Medulla oblongata (tissue), 1 donor: ENCODE data around the gene APOBR.
"Not testable (repeated sequence)": the region's sequence is repeated elsewhere in the genome, so short reads cannot be mapped to it uniquely, and the experiment has no call there.

Experiments used
- DNase-seq: peaks from one replicate; pipeline ENCODE4 v3.0.0-alpha.2; 2015; ENCODE audit errors: extremely low spot score

APOBR gene

DNA sequence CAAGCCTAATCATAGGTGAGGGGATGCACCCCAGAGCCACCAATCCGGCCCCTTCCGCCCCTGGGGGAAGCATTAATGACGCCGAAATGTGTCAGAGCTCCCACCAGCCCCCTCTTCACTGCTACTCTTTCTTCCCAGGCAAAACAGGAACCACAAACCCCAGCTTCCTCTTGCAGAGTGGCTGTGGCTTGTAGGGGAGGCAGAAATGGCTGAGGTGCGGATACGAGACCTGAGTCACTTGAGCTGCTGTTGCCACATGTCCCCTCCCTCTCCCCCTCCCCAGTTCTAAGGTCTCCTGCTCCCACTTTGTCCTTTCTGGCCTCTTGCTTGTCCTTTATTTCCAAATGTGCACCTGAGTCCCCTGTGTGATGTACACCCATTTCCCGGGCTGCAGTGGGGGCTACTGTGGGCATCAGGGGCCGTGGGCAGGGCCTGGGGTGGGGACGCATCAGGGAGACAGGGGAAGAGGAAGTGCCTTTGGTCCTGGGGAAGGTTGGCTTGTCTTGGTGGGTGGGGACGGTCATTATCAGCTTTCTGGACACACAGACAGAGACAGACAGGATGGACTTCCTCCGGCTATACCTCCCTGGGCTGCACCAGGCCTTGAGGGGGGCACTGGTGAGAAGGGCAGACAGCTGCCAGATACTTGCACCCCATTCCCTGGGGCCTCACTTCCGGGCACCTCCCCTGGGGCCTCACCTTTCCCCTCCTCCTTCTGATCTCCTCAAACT, at the start of gene APOBR:
Gene APOBR, plus strand, starts transcription at position 523 of the 731 bp plus-strand sequence. Its CDS starts 39 bp downstream, at position 562.
- DNase-seq = peak; percentile 79

GRCh38 chr16:28446388-28446787, 48.1 kb upstream of the APOBR start:
- not testable (repeated sequence) for DNase-seq

- not testable (repeated sequence) for DNase-seq
Measured at GRCh38 chr16:28447081-28447480, 47.4 kb upstream of the APOBR start.

- no peak for DNase-seq
Measured at GRCh38 chr16:28473714-28474265, 20.7 kb upstream of the APOBR start.

GRCh38 chr16:28475221-28475620, 19.2 kb upstream of the APOBR start:
- no peak for DNase-seq

DNA sequence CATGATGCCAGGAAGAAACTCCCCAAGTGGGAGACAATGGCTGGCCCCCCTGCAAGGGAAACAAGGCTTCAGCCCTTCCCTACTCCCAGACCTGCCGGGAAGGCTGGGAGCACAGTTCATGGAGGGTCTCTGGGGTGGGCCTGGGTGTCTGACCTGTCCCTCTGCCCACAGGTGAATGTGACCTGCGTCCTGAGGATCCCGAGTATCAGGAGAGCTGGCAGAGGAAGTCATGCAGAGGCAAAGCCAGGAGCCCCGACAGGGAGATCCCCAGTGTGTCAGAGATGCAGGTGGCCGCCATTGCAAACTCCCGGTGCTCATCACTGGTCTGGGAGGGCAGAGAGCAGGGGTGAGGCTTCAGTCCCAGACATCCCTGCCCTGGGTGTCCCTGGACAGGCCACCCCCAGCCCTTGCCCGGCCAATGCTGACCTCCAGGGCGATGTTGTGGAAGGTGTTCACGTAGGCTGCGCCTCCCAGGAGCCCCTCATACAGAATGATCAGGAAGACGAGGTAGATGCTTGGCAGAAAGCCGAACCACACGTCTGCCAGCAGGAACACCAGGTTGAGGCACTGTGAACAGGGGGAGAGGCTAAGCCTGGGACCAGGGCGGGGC, 17.0 kb upstream of the APOBR start:
- no peak for DNase-seq

- no peak for DNase-seq
Measured at GRCh38 chr16:28478506-28479180, 15.8 kb upstream of the APOBR start.

GRCh38 chr16:28482026-28482425, 12.4 kb upstream of the APOBR start:
- no peak for DNase-seq

GRCh38 chr16:28483361-28483760, 11.1 kb upstream of the APOBR start:
- DNase-seq = not testable (repeated sequence)

GRCh38 chr16:28486266-28486665, 8.2 kb upstream of the APOBR start:
- no peak for DNase-seq

DNA sequence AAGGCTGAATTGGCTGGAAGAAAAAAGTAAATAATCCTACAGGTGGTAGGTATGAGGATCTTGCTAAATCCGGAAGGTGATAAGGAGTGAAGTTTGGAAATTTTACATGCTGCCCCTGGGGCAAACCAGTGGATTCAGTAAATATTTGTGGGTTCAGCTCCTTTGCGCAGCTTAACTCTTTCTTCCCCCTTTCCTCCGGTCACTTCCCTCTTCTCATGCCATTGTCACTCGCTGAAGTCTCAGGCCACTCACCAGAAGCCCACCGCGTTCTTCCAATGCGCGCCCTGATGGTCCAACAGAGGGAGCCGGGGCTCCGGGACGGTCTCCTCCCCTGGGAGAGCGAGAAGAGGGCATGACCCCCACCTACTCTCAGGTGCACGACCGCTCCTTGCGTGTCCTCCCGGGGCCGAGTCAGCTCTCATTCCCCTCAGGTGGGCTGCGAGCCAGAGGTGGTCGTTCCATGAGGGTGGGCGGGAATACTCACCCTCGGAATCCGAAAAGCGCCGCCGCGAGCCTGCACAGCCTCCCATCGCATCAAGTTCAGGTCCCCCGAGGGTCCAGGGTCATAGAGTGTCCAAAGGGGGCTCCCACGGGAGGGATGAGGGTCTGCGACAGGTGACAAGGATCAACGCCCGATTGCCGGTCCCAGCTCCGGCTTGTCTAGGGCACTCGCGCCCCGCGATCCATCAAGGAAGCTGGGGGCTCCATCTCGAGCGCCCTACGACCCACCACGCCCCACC, 3.0 kb upstream of the APOBR start:
- DNase-seq = peak; percentile 50

GRCh38 chr16:28491970-28492474, 2.4 kb upstream of the APOBR start, which contains the start of gene CLN3:
CLN3 (minus strand) TSS chr16:28492074; CDS start chr16:28491759, 315 bp downstream.
- DNase-seq = peak; percentile 97

DNA sequence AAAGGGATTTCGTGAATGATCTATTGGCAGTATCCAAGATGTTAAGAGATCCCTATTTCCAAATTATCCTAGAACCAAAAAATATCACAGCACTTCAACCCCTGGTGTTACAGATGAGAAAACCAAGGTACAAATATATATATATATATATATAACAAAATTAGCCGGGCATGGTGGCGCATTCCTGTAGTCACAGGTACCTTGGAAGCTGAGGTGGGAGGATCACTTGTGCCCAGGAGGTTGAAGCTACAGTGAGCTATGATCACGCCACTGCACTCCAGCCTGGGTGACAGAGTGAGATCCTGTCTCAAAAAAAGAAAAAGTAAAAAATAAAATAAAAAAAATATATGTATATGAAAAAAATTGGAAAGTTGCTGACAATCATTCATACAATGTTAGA, 1.9 kb upstream of the APOBR start:
- no peak for DNase-seq

- peak; percentile 18 for DNase-seq
Measured at GRCh38 chr16:28495098-28495793, 803 bp downstream of the APOBR start.

- no peak for DNase-seq
Measured at GRCh38 chr16:28495795-28496749, 1.6 kb downstream of the APOBR start.

DNA sequence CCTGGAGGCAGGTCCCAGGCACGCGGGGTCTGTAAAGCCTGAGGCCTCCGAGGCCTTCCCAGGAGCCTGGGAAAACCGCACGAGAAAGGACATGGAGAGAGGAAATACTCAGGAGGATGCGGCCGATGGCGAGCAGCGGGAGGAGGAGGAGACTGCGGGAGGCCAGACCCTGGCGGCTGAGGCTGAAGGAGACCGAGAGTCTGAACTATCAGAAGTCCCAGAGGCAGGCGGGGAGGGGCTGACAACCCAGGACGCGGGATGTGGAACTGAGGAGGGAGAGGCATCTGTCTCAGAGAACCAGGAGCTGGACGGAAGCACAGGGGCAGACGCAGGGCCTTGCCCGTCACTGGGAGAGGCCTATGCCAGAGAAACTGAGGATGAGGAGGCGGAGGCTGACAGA, 2.4 kb downstream of the APOBR start:
- no peak for DNase-seq

DNA sequence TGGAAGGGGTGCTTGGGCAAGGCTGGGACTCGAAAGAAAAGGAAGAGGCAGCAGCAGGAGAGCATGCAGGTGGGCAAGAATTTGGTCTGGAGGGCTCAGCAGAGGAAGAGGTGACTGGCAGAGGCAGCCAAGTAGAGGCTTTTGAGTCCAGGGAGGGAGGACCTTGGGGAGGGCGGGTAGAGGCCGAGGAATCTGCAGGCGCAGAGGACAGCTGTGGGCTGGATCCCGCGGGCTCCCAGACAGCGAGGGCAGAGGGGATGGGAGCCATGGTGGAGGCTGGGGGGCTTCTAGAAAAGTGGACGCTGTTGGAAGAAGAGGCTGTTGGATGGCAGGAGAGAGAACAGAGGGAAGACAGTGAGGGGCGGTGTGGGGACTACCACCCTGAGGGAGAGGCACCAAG, 2.9 kb downstream of the APOBR start:
- no peak for DNase-seq

- no peak for DNase-seq
Measured at GRCh38 chr16:28497861-28498599, 3.6 kb downstream of the APOBR start.
